HepG2 (cell line): ENCODE data around the gene TFF1. TPM values are rescaled to one million over a fixed set of nuclear protein-coding genes. Genes with fewer than 3 reads are reported as not detected.

Experiments used
- ATAC-seq: fragments of 200-7000 bp; cut with Tn5 transposase; 3 replicates; pipeline ENCODE4 v1.9.1; 2020; ENCODE audit warnings: mild to moderate bottlenecking, moderate library complexity
- BruUV-seq: library from RNA; stranded (reverse); fragments of 400-500 nt; replicated peaks from 2 replicates; lab custom pipeline; 2021; lab: Mats Ljungman, UMichigan
- CTCF ChIA-PET: fragments of 300-600 bp; formaldehyde crosslinking; extraction: SDS; loops from one replicate; lab custom pipeline; 2021; ENCODE audit warnings: low total read pairs, inconsistent platforms, low intra/inter-chr PET ratio; lab: Yijun Ruan, JAX
- POLR2A ChIA-PET: fragments of 350-600 bp; sonication (Branson Sonifier 250); formaldehyde crosslinking; loops from one replicate; lab custom pipeline; 2020; ENCODE audit warnings: antibody characterized with exemption, inconsistent platforms; lab: Yijun Ruan, JAX
- DNase-seq: peaks from one replicate; pipeline ENCODE4 v3.0.0-alpha.2; 2015; ENCODE audit warnings: low spot score
- FAIRE-seq: peaks from 3 replicates; lab custom pipeline; 2011; peaks lifted over from hg19 to GRCh38; lab: Jason Lieb, UNC
- H2AFZ ChIP-seq: one replicate; pipeline ENCODE4 v1.6.1; 2011; ENCODE audit warnings: low read length, inconsistent platforms
- H3K27ac ChIP-seq: fragments of 300-600 bp; 3 replicates; pipeline ENCODE4 v1.8.0; 2011; ENCODE audit warnings: mixed run types, mild to moderate bottlenecking, mixed read lengths, low read length, inconsistent platforms; ENCODE audit not compliant: insufficient read depth; ENCODE audit errors: extremely low read length
- H3K27me3 ChIP-seq, 2 experiments: fragments of 200-600 bp in 1 of 2; 2 replicates in 1 of 2; 3 replicates in 1 of 2; pipeline versions ENCODE4 v1.6.0 to v1.8.0; 2011; ENCODE audit warnings: low read length in 2 of 2, mild to moderate bottlenecking in 2 of 2, moderate library complexity in 2 of 2, inconsistent platforms in 1 of 2; ENCODE audit not compliant: insufficient read depth in 2 of 2, control insufficient read depth in 1 of 2
- H3K36me3 ChIP-seq, 2 experiments: fragments of 200-600 bp in 1 of 2; replicated peaks in 1 of 2; 2 replicates in 1 of 2; 3 replicates in 1 of 2; pipeline versions ENCODE4 v1.5.1 to v1.8.0; 2011; ENCODE audit warnings: low read length in 2 of 2, inconsistent platforms in 1 of 2; ENCODE audit not compliant: insufficient read depth in 2 of 2, control insufficient read depth in 1 of 2
- H3K4me1 ChIP-seq: 2 replicates; pipeline ENCODE4 v1.5.1; 2012; ENCODE audit warnings: low read length, inconsistent platforms; ENCODE audit not compliant: insufficient read depth
- H3K4me2 ChIP-seq: 2 replicates; pipeline ENCODE4 v1.6.0; 2011; ENCODE audit warnings: low read depth, low read length, inconsistent platforms
- H3K4me3 ChIP-seq, 3 experiments: fragments of 200-600 bp in 1 of 3; sonication (generic), shearing (Covaris generic) in 1 of 3; replicated peaks in 1 of 3; 2 replicates each; pipeline ENCODE4 v1.5.1; 2011 to 2016; ENCODE audit warnings: low read length in 3 of 3, inconsistent platforms in 2 of 3, low read depth in 2 of 3, mild to moderate bottlenecking in 2 of 3, control low read depth in 1 of 3, mixed read lengths in 1 of 3; ENCODE audit not compliant: insufficient read depth in 1 of 3
- H3K79me2 ChIP-seq: one replicate; pipeline ENCODE4 v1.6.1; 2011; ENCODE audit warnings: low read length, inconsistent platforms; ENCODE audit not compliant: insufficient read depth
- H3K9ac ChIP-seq: 2 replicates; pipeline ENCODE4 v1.6.0; 2011; ENCODE audit warnings: mild to moderate bottlenecking, low read depth, low read length, inconsistent platforms; ENCODE audit not compliant: insufficient read depth
- H3K9me3 ChIP-seq: 2 replicates; pipeline ENCODE4 v1.5.1; 2012; ENCODE audit warnings: mild to moderate bottlenecking, low read length
- H4K20me1 ChIP-seq: 2 replicates; pipeline ENCODE4 v1.6.0; 2011; ENCODE audit warnings: inconsistent platforms, mild to moderate bottlenecking, low read length, moderate library complexity; ENCODE audit not compliant: insufficient read depth
- CEBPB ChIP-seq: IDR thresholded peaks from 2 replicates; pipeline ENCODE4 v1.6.1; 2011; ENCODE audit warnings: low read depth, low read length, improper control_type of control experiment, borderline replicate concordance
- PITX1 ChIP-seq: sonication (generic); formaldehyde crosslinking; IDR thresholded peaks from 2 replicates; pipeline ENCODE4 v1.5.1; 2020; ENCODE audit warnings: mild to moderate bottlenecking, missing genetic modification reagents
- SP4 ChIP-seq: sonication (generic); formaldehyde crosslinking; IDR thresholded peaks from 2 replicates; pipeline ENCODE4 v1.8.1; 2023; ENCODE audit warnings: mild to moderate bottlenecking, missing genetic modification reagents
- ZNF10 ChIP-seq: sonication (generic); formaldehyde crosslinking; IDR thresholded peaks from 2 replicates; pipeline ENCODE4 v1.4.0; 2020; ENCODE audit warnings: mild to moderate bottlenecking, low read depth, missing genetic modification reagents, borderline replicate concordance
- WGBS: methylation state at CpG from one replicate; pipeline ENCODE4 v1.1.6; 2017; ENCODE audit warnings: low lambda C conversion rate; 5-methylcytosine and 5-hydroxymethylcytosine counted together
- in situ Hi-C: cut with HindIII; loops from 2 replicates; pipeline ENCODE4 v1.10.0; 2017; ENCODE audit warnings: low pct_unique_long_range_greater_than_20kb; ENCODE audit not compliant: extremely low pct_ligation_motif_present
- intact Hi-C: fragments of 100-400 bp; cut with micrococcal nuclease; formaldehyde crosslinking; loops from one replicate; pipeline ENCODE4 v1.10.0; 2022; ENCODE audit not compliant: unreplicated experiment
- polyA plus RNA-seq, 8 experiments: library from polyadenylated mRNA; depleted of rRNA in 3 of 8; stranded (reverse) in 7 of 8; unstranded in 1 of 8; fragments of >200 nt; fragmentation: Illumina TruSeq in 4 of 8; extraction: Trizol in 4 of 8; gene quantifications; 2 replicates each; pipeline versions ENCODE4 v1.2.1 to v1.2.3, GENCODE V29; 2011 to 2016; ENCODE audit warnings: low read depth in 4 of 8, missing spikeins in 1 of 8, mixed read lengths in 1 of 8; ENCODE audit not compliant: insufficient read depth in 1 of 8
- total RNA-seq, 5 experiments: library from RNA; depleted of rRNA; stranded (reverse); fragments of >200 nt; fragmentation: Illumina TruSeq; extraction: Trizol; gene quantifications; 2 replicates each; pipeline ENCODE4 v1.2.3, GENCODE V29; 2016; ENCODE audit warnings: low read depth in 1 of 5

Gene TFF1
- total and polyA plus RNA-seq, 2 of the 13 experiments (the other 11 are each of a cell fraction or from before 2014, with no cell fraction given) = 0.24 to 19.4 TPM

DNA sequence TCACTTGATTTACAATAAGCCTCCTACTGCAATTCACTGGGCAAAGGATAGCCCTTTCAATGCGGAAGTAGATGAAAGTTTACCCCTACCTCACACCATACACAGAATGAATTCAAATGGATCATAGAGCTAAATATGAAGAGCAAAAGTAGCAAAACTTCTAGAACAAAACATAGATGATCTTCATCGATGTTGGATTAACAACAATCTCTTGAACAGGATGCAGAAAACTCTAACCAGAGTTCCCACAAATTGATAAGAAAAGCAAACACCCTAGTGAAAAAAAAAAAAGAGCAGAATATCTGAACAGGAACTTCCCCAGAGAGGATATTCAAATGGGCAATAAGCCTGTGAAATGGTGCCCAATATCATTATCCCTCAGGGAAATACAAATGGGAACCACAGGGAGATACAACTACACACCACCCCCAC lies 35.5 kb upstream of the TFF1 start:
- POLR2A ChIA-PET = interaction anchor here (2.0 kb wide), 1 partner anchor 12 kb away, joined by 5 read pairs; no protein-coding TSS in a partner anchor
- Histone ChIP-seq H3K79me2 (no peaks in the 10 kb centered on the region), H3K27ac (no peak overlapping the region), H3K4me1 (peaks cover 38% of the 10 kb centered on the region), H3K9me3 (peaks cover 9% of the 10 kb centered on the region), H3K4me3 (no peak overlapping the region), H2AFZ (no peak overlapping the region), H3K36me3 (no peaks in the 10 kb centered on the region), H3K9ac (no peak overlapping the region), H3K27me3 (peaks cover 0 to 2% of the 10 kb centered on the region in 2 experiments; a peak in 2 of 5 replicates), H4K20me1 (no peaks in the 10 kb centered on the region), H3K4me2 (no peak overlapping the region)
- CTCF ChIA-PET = no interaction called here
- no peak for ATAC-seq
- FAIRE-seq = no peak
- WGBS = 50% methylated on average over 2 of the region's 2 CpGs
- no TSS peak for BruUV-seq
- in situ Hi-C loops (no loop called here), intact Hi-C loops (no loop called here)
- TF ChIP-seq PITX1 = no peak
- TF ChIP-seq ZNF10 (CRISPR knock-in tag) = peak; percentile 53; the same call in 1 of the 2 replicates
- no peak for DNase-seq

DNA sequence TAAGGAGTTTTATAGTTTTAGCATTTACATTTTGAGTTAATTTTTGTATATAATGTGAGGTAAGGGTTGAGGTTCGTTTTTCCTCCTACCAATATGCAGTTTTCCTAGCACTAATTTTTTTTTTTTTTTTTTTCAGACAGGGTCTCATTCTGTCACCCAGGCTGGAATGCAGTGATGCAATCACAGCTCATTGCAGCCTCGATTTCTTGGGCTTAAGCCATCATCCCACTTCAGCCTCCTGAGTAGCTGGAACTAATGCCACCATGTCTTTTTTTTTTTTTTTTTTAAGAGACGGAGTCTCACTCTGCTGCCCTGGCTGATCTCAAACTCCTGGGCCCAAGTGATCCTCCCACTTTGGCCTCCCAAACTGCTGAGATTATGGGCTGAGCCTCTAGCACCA lies 34.8 kb upstream of the TFF1 start:
- Histone ChIP-seq H3K79me2 (no peaks in the 10 kb centered on the region), H3K4me1 (peaks cover 38% of the 10 kb centered on the region), H3K27me3 (peaks cover 0 to 2% of the 10 kb centered on the region in 2 experiments; a peak in 2 of 5 replicates), H3K9me3 (peaks cover 9% of the 10 kb centered on the region), H4K20me1 (no peaks in the 10 kb centered on the region), H2AFZ (no peak overlapping the region), H3K4me3 (no peak overlapping the region), H3K36me3 (no peaks in the 10 kb centered on the region), H3K4me2 (no peak overlapping the region), H3K27ac (no peak overlapping the region), H3K9ac (no peak overlapping the region)
- DNase-seq = no peak
- FAIRE-seq = no peak
- CTCF ChIA-PET = no interaction called here
- intact Hi-C loops (no loop called here), in situ Hi-C loops (no loop called here)
- ATAC-seq = no peak
- BruUV-seq = no TSS peak
- TF ChIP-seq SP4 = no peak
- peak; percentile 8; the same call in 1 of the 2 replicates for TF ChIP-seq CEBPB
- WGBS = 28% methylated on average over 3 of the region's 3 CpGs
- POLR2A ChIA-PET = interaction anchor here (2.0 kb wide), 1 partner anchor 12 kb away, joined by 5 read pairs; no protein-coding TSS in a partner anchor
